Bronchial epithelial cell (primary cell): Measurements from ENCODE around the gene ITPK1. TPM values are rescaled to one million over a fixed set of nuclear protein-coding genes. Genes with fewer than 3 reads are reported as not detected.

Experiments used
- DNase-seq: peaks from one replicate; pipeline ENCODE4 v3.0.0-alpha.2; 2010; ENCODE audit warnings: low read depth
- FAIRE-seq: peaks from 2 replicates; lab custom pipeline; 2011; peaks lifted over from hg19 to GRCh38; lab: Jason Lieb, UNC
- H3K27me3 ChIP-seq: 2 replicates; pipeline ENCODE4 v1.5.1; 2011; ENCODE audit warnings: low read length; ENCODE audit not compliant: control insufficient read depth, insufficient read depth
- H3K36me3 ChIP-seq: 2 replicates; pipeline ENCODE4 v1.5.1; 2011; ENCODE audit warnings: low read length; ENCODE audit not compliant: control insufficient read depth, insufficient read depth
- H3K4me3 ChIP-seq: 2 replicates; pipeline ENCODE4 v1.5.1; 2011; ENCODE audit warnings: mild to moderate bottlenecking, low read depth, low read length, control low read depth
- CTCF ChIP-seq: IDR thresholded peaks from 2 replicates; pipeline ENCODE4 v1.5.1; 2011; ENCODE audit warnings: mild to moderate bottlenecking, moderate library complexity, low read length, control low read depth, inconsistent platforms; ENCODE audit not compliant: insufficient read depth, severe bottlenecking
- total RNA-seq: library from RNA; depleted of rRNA; stranded (reverse); fragments of >200 nt; gene quantifications from 2 replicates; pipeline ENCODE4 v1.2.1, GENCODE V29; 2014

Gene ITPK1
- total RNA-seq, 1 donor from 2014 or later = 39.8 TPM

GRCh38 chr14:93039649-93040315 is 75.9 kb downstream of the ITPK1 start:
- peak; percentile 52 for FAIRE-seq
- no peak for DNase-seq
- TF ChIP-seq CTCF = no peak

GRCh38 chr14:93037351-93037750 is 78.4 kb downstream of the ITPK1 start:
- no peak for FAIRE-seq
- TF ChIP-seq CTCF = no peak
- no peaks in the 10 kb centered on the region for H3K27me3 ChIP-seq
- DNase-seq = no peak
- no peaks in the 10 kb centered on the region for H3K36me3 ChIP-seq
- H3K4me3 ChIP-seq = no peak overlapping the region

More at GRCh38 chr14:93039649-93040315, 75.9 kb downstream of the ITPK1 start:
- H3K36me3 ChIP-seq = no peaks in the 10 kb centered on the region
- H3K27me3 ChIP-seq = no peaks in the 10 kb centered on the region
- no peak overlapping the region for H3K4me3 ChIP-seq

- no peaks in the 10 kb centered on the region for H3K36me3 ChIP-seq
- H3K4me3 ChIP-seq = no peak overlapping the region
- DNase-seq (no peak), FAIRE-seq (no peak)
- H3K27me3 ChIP-seq = no peaks in the 10 kb centered on the region
- TF ChIP-seq CTCF = no peak
Observed at GRCh38 chr14:93036652-93037345, 78.9 kb downstream of the ITPK1 start.

- no peaks in the 10 kb centered on the region for H3K36me3 ChIP-seq
- DNase-seq (no peak), FAIRE-seq (peak; percentile 77)
- no peak for TF ChIP-seq CTCF
- H3K4me3 ChIP-seq = no peak overlapping the region
- no peaks in the 10 kb centered on the region for H3K27me3 ChIP-seq
Observed at GRCh38 chr14:93035917-93036651, 79.6 kb downstream of the ITPK1 start.

GRCh38 chr14:93035585-93035916 is 80.2 kb downstream of the ITPK1 start:
- no peak for DNase-seq
- H3K27me3 ChIP-seq = no peaks in the 10 kb centered on the region
- TF ChIP-seq CTCF = no peak
- FAIRE-seq = no peak
- no peak overlapping the region for H3K4me3 ChIP-seq
- no peaks in the 10 kb centered on the region for H3K36me3 ChIP-seq
